Measurements from ENCODE around the gene CCT6B.

The CCT6B gene

GRCh38 chr17:34894964-34895363 lies 66.3 kb downstream of the CCT6B start:
- Histone ChIP-seq H3K9ac (ENCODE audit: low read length) (no peak overlapping the region), H3K79me2 (ENCODE audit: low read length) (no peaks in the 10 kb centered on the region), H3K36me3 (replicated peaks; ENCODE audit: low read depth, low read length) (no peaks in the 10 kb centered on the region), H3K27me3 (ENCODE audit: low read depth, low read length) (peaks cover 70% of the 10 kb centered on the region), H3K9me3 (ENCODE audit: insufficient read depth, low read length) (no peaks in the 10 kb centered on the region), H3K4me1 (ENCODE audit: low read length) (no peaks in the 10 kb centered on the region), H3K4me2 (ENCODE audit: low read length) (no peak overlapping the region), H2AFZ (ENCODE audit: low read depth, low read length) (no peak overlapping the region), H4K20me1 (ENCODE audit: insufficient read depth, low read length) (no peaks in the 10 kb centered on the region), H3K27ac (ENCODE audit: low read length) (no peak overlapping the region), H3K4me3 (ENCODE audit: low read length) (no peak overlapping the region)
- TF ChIP-seq CTCF (IDR thresholded peaks at IDR 0.05; ENCODE audit: low read depth, low read length) (no peak), EZH2phosphoT487 (IDR thresholded peaks at IDR 0.05; ENCODE audit: low read depth) (no peak)

- no peak overlapping the region for H2AFZ ChIP-seq (ENCODE audit: low read depth, low read length)
- peaks cover 57% of the 10 kb centered on the region for H3K27me3 ChIP-seq (ENCODE audit: low read depth, low read length)
- H3K4me3 ChIP-seq (ENCODE audit: low read length), result no peak overlapping the region
- H3K36me3 ChIP-seq (replicated peaks; ENCODE audit: low read depth, low read length), result no peaks in the 10 kb centered on the region
- no peaks in the 10 kb centered on the region for H3K9me3 ChIP-seq (ENCODE audit: insufficient read depth, low read length)
- no peaks in the 10 kb centered on the region for H3K4me1 ChIP-seq (ENCODE audit: low read length)
- no peak overlapping the region for H3K27ac ChIP-seq (ENCODE audit: low read length)
- no peak overlapping the region for H3K9ac ChIP-seq (ENCODE audit: low read length)
- H4K20me1 ChIP-seq (ENCODE audit: insufficient read depth, low read length), result no peaks in the 10 kb centered on the region
- TF ChIP-seq EZH2phosphoT487 (IDR thresholded peaks at IDR 0.05; ENCODE audit: low read depth) (no peak), CTCF (IDR thresholded peaks at IDR 0.05; ENCODE audit: low read depth, low read length) (peak; percentile 56)
- H3K79me2 ChIP-seq (ENCODE audit: low read length), result no peaks in the 10 kb centered on the region
- no peak overlapping the region for H3K4me2 ChIP-seq (ENCODE audit: low read length)
These were observed 68.6 kb downstream of the CCT6B start for GRCh38 chr17:34892461-34893249.

- Histone ChIP-seq H3K27me3 (ENCODE audit: low read depth, low read length) (peaks cover 38% of the 10 kb centered on the region), H4K20me1 (ENCODE audit: insufficient read depth, low read length) (no peaks in the 10 kb centered on the region), H3K9me3 (ENCODE audit: insufficient read depth, low read length) (no peaks in the 10 kb centered on the region), H3K4me2 (ENCODE audit: low read length) (no peak overlapping the region), H3K36me3 (replicated peaks; ENCODE audit: low read depth, low read length) (no peaks in the 10 kb centered on the region), H3K9ac (ENCODE audit: low read length) (no peak overlapping the region), H3K79me2 (ENCODE audit: low read length) (no peaks in the 10 kb centered on the region), H2AFZ (ENCODE audit: low read depth, low read length) (no peak overlapping the region), H3K4me1 (ENCODE audit: low read length) (no peaks in the 10 kb centered on the region), H3K4me3 (ENCODE audit: low read length) (no peak overlapping the region), H3K27ac (ENCODE audit: low read length) (no peak overlapping the region)
- TF ChIP-seq EZH2phosphoT487 (IDR thresholded peaks at IDR 0.05; ENCODE audit: low read depth) (no peak), CTCF (IDR thresholded peaks at IDR 0.05; ENCODE audit: low read depth, low read length) (no peak)
These were observed 74.4 kb downstream of the CCT6B start for GRCh38 chr17:34886831-34887230.

- Histone ChIP-seq H3K4me1 (ENCODE audit: low read length) (no peaks in the 10 kb centered on the region), H3K36me3 (replicated peaks; ENCODE audit: low read depth, low read length) (no peaks in the 10 kb centered on the region), H3K9me3 (ENCODE audit: insufficient read depth, low read length) (no peaks in the 10 kb centered on the region), H3K4me2 (ENCODE audit: low read length) (no peak overlapping the region), H4K20me1 (ENCODE audit: insufficient read depth, low read length) (no peaks in the 10 kb centered on the region), H3K4me3 (ENCODE audit: low read length) (no peak overlapping the region), H3K27me3 (ENCODE audit: low read depth, low read length) (peaks cover 38% of the 10 kb centered on the region), H2AFZ (ENCODE audit: low read depth, low read length) (no peak overlapping the region), H3K27ac (ENCODE audit: low read length) (no peak overlapping the region), H3K79me2 (ENCODE audit: low read length) (no peaks in the 10 kb centered on the region), H3K9ac (ENCODE audit: low read length) (no peak overlapping the region)
- no peak for TF ChIP-seq EZH2phosphoT487 (IDR thresholded peaks at IDR 0.05; ENCODE audit: low read depth)
- no peak for TF ChIP-seq CTCF (IDR thresholded peaks at IDR 0.05; ENCODE audit: low read depth, low read length)
These were observed 76.2 kb downstream of the CCT6B start for GRCh38 chr17:34885076-34885475.
